Measurements from ENCODE around the gene CXCR2. TPM values are rescaled to one million over a fixed set of nuclear protein-coding genes. Genes with fewer than 3 reads are reported as not detected.

Gene CXCR2
- total RNA-seq, 2 donors from 2014 or later, result 0.07 to 0.35 TPM

GRCh38 chr2:218125095-218125494 lies 733 bp upstream of the CXCR2 start:
- no peaks in the 10 kb centered on the region for H3K9me3 ChIP-seq
- DNase-seq, result no peak
- H3K27ac ChIP-seq, result no peak overlapping the region
- no peaks in the 10 kb centered on the region for H3K27me3 ChIP-seq
- H3K9ac ChIP-seq (ENCODE audit: low read depth in 2 of 2, low read length in 2 of 2), result no peak overlapping the region
- no peak overlapping the region for H3K4me3 ChIP-seq
- no peaks in the 10 kb centered on the region for H3K36me3 ChIP-seq
- intact Hi-C loops (cut with DNase I), result no loop called here
- no peaks in the 10 kb centered on the region for H3K4me1 ChIP-seq
- TF ChIP-seq CTCF (IDR thresholded peaks at IDR 0.05), result no peak

GRCh38 chr2:218127929-218128455 lies 2.2 kb downstream of the CXCR2 start:
- H3K4me1 ChIP-seq, result no peaks in the 10 kb centered on the region
- H3K27ac ChIP-seq, result no peak overlapping the region
- no peaks in the 10 kb centered on the region for H3K9me3 ChIP-seq

GRCh38 chr2:218128781-218129457 lies 3.1 kb downstream of the CXCR2 start:
- intact Hi-C loops (cut with DNase I), result no loop called here
- Histone ChIP-seq H3K27me3 (no peaks in the 10 kb centered on the region), H3K36me3 (no peaks in the 10 kb centered on the region), H3K9me3 (no peaks in the 10 kb centered on the region), H3K9ac (ENCODE audit: low read depth in 2 of 2, low read length in 2 of 2) (no peak overlapping the region), H3K4me3 (no peak overlapping the region), H3K4me1 (no peaks in the 10 kb centered on the region), H3K27ac (no peak overlapping the region)
- DNase-seq, result no peak
- TF ChIP-seq CTCF (IDR thresholded peaks at IDR 0.05), result no peak

More at GRCh38 chr2:218127929-218128455, 2.2 kb downstream of the CXCR2 start:
- Histone ChIP-seq H3K4me3 (no peak overlapping the region), H3K9ac (ENCODE audit: low read depth in 2 of 2, low read length in 2 of 2) (no peak overlapping the region), H3K36me3 (no peaks in the 10 kb centered on the region), H3K27me3 (no peaks in the 10 kb centered on the region)
- no peak for DNase-seq
- intact Hi-C loops (cut with DNase I), result no loop called here
- no peak for TF ChIP-seq CTCF (IDR thresholded peaks at IDR 0.05)

GRCh38 chr2:218129458-218130135 lies 3.8 kb downstream of the CXCR2 start:
- no peak for DNase-seq
- H3K4me1 ChIP-seq, result no peaks in the 10 kb centered on the region
- H3K9me3 ChIP-seq, result no peaks in the 10 kb centered on the region
- H3K4me3 ChIP-seq, result no peak overlapping the region
- TF ChIP-seq CTCF (IDR thresholded peaks at IDR 0.05), result no peak
- H3K9ac ChIP-seq (ENCODE audit: low read depth in 2 of 2, low read length in 2 of 2), result no peak overlapping the region
- H3K27ac ChIP-seq, result no peak overlapping the region
- no peaks in the 10 kb centered on the region for H3K36me3 ChIP-seq
- no peaks in the 10 kb centered on the region for H3K27me3 ChIP-seq
- intact Hi-C loops (cut with DNase I), result no loop called here

- no peaks in the 10 kb centered on the region for H3K27me3 ChIP-seq
- no peak overlapping the region for H3K27ac ChIP-seq
- DNase-seq, result no peak
- H3K4me3 ChIP-seq, result no peak overlapping the region
- no peaks in the 10 kb centered on the region for H3K36me3 ChIP-seq
- H3K9ac ChIP-seq (ENCODE audit: low read depth in 2 of 2, low read length in 2 of 2), result no peak overlapping the region
- intact Hi-C loops (cut with DNase I), result no loop called here
- no peaks in the 10 kb centered on the region for H3K4me1 ChIP-seq
- H3K9me3 ChIP-seq, result no peaks in the 10 kb centered on the region
- TF ChIP-seq CTCF (IDR thresholded peaks at IDR 0.05), result no peak
These were observed 4.5 kb downstream of the CXCR2 start for GRCh38 chr2:218130377-218130776.

Data from colonic mucosa (tissue), 4 donors.